Right atrium auricular region (tissue), 2 donors: ENCODE results near the gene ATP11A. TPM values are rescaled to one million over a fixed set of nuclear protein-coding genes. Genes with fewer than 3 reads are reported as not detected.
"Not testable (repeated sequence)": the region's sequence is repeated elsewhere in the genome, so short reads cannot be mapped to it uniquely, and the experiment has no call there.

ENCODE experiments used
- DNase-seq: peaks from one replicate; pipeline ENCODE4 v3.0.0-alpha.2; 2019; ENCODE audit warnings: low spot score
- H3K27ac ChIP-seq, 2 donors: fragments of 200-600 bp; sonication (generic); 1 replicate in 1 of 2; 2 replicates in 1 of 2; pipeline ENCODE4 v1.5.1; 2016 to 2019
- H3K27me3 ChIP-seq, 2 donors: fragments of 200-600 bp; sonication (generic); one replicate each; pipeline versions ENCODE4 v1.5.1 to v1.6.0; 2017 to 2019
- H3K36me3 ChIP-seq: fragments of 200-600 bp; sonication (generic); one replicate; pipeline ENCODE4 v1.5.1; 2016
- H3K4me1 ChIP-seq, 2 donors: fragments of 200-600 bp; sonication (generic); one replicate each; pipeline versions ENCODE4 v1.5.1 to v1.6.0; 2017 to 2019
- H3K4me3 ChIP-seq, 2 donors: fragments of 200-600 bp; sonication (generic); 1 replicate in 1 of 2; 2 replicates in 1 of 2; pipeline ENCODE4 v1.5.1; 2017 to 2019; ENCODE audit warnings: mild to moderate bottlenecking in 1 of 2, moderate library complexity in 1 of 2
- H3K9me3 ChIP-seq, 2 donors: fragments of 200-600 bp; sonication (generic); one replicate each; pipeline ENCODE4 v1.5.1; 2019
- CTCF ChIP-seq, 2 donors: fragments of 200-600 bp; sonication (generic); IDR thresholded peaks; one replicate each; pipeline ENCODE4 v1.5.1; 2019; ENCODE audit warnings: antibody characterized with exemption in 2 of 2
- total RNA-seq, 2 donors: library from RNA; depleted of rRNA; stranded (reverse); fragments of >200 nt; gene quantifications; one replicate each; pipeline ENCODE4 v1.1.0, GENCODE V29; 2016

Gene ATP11A
- total RNA-seq, 2 donors from 2014 or later = 31.8 to 48.6 TPM

DNA sequence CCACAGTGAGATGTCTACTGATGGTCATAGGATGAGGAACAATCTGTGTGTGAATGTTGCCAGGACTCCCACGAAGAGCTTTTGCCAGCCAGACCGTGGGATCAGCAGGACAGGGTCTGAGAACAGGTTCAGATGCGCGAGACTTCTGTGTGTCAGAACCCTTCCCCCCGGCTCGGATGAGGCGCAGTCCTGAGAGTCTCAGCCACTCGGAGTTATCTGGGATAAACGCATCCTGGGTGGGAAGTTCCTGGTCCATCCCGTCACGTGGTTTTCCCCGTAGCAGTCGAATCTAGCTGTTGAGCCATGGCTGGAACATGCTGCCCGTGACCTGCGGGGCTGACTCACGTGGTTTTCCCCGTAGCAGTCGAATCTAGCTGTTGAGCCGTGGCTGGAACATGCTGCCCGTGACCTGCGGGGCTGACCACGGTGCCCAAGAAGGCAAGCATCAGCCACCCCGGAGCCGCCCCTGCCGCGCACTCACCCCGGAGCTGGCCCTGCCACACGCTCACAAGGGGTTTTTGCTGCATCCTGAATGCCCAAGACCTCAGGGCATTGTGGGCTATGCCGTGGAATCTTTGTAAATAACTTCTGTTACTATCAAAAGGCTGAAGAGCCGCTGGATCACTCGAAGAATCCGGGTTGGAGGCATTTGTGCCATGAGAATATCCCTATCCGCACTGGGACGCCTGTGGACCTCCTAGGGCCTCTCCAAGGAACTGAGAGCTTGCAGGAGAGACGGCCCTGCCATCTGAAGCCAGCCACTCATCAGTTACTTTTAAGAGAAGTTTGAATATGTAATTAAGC, 148.4 kb downstream of the ATP11A start:
- H3K36me3 ChIP-seq = peaks cover 57% of the 10 kb centered on the region
- no peak for TF ChIP-seq CTCF (IDR thresholded peaks at IDR 0.05)

DNA sequence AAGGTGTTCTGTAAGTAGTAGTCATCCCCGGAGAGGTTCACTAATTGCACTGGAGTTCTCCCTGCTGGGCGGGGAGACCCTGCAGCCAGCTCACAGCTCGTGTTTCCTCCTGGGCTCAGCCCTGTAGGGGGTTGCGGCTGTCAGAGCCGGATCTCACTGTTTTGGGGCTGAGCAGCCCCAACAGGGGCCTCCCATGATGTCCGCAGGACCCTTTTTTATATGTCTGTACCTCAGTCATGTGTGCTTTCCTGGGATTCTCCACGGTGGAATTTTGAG, 148.9 kb downstream of the ATP11A start:
- peaks cover 52% of the 10 kb centered on the region for H3K36me3 ChIP-seq

More for the DNA sequence above, 148.4 kb downstream of the ATP11A start:
- Histone ChIP-seq H3K27me3 (no peaks in the 10 kb centered on the region), H3K27ac (no peak overlapping the region), H3K4me1 (peaks cover 0 to 28% of the 10 kb centered on the region in 2 donors), H3K4me3 (no peak overlapping the region), H3K9me3 (no peaks in the 10 kb centered on the region)
- no peak for DNase-seq

GRCh38 chr13:112839356-112840105, 149.7 kb downstream of the ATP11A start:
- H3K36me3 ChIP-seq = peaks cover 44% of the 10 kb centered on the region
- no peak overlapping the region for H3K4me3 ChIP-seq
- no peak overlapping the region for H3K27ac ChIP-seq

More for the DNA sequence above, 148.9 kb downstream of the ATP11A start:
- Histone ChIP-seq H3K9me3 (no peaks in the 10 kb centered on the region), H3K4me1 (peaks cover 0 to 28% of the 10 kb centered on the region in 2 donors), H3K4me3 (no peak overlapping the region), H3K27me3 (no peaks in the 10 kb centered on the region), H3K27ac (no peak overlapping the region)
- DNase-seq = no peak
- TF ChIP-seq CTCF (IDR thresholded peaks at IDR 0.05) = no peak

DNA sequence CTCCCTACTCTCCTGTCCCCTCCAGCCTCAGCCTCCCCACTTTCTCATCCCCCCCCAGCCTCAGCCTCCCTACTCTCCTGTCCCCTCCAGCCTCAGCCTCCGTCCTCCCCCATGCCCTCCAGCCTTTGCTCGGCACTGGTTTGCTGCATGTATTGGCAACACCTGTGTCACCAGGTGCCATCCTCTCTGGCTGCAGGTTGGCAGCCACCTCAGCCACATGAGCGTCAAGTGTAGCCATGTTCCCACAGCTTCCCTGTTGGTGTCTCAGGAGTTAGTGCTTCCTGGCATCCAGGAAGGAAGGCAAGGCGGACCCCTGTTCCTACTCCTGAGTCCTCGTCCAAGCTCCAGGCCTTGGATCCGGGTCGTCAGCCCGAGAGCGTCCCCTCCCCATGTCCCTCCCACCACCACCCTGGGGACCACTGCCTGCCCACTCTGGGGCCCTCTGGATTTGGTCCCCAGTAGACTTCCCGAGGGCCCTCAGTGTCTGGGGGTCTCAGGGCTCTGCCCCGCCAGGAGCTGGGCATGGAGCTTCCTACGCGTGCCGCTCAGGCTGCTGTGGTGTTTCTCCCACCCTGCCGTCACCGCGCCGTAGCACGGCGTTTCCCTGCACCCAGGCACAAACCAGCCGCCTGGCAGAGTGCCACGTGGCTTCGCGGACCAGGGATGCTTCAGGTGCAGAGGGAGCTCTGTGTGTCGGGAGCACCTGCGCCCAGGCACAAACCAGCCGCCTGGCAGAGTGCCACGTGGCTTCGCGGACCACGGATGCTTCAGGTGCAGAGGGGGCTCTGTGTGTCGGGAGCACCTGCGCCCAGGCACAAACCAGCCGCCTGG, 150.8 kb downstream of the ATP11A start:
- H3K4me1 ChIP-seq = peaks cover 0 to 28% of the 10 kb centered on the region in 2 donors
- TF ChIP-seq CTCF (IDR thresholded peaks at IDR 0.05) = no peak
- peaks cover 33% of the 10 kb centered on the region for H3K36me3 ChIP-seq
- DNase-seq = no peak
- H3K27me3 ChIP-seq = no peaks in the 10 kb centered on the region
- H3K27ac ChIP-seq = peak overlapping the region in 1 of 2 donors; percentile 73
- no peaks in the 10 kb centered on the region for H3K9me3 ChIP-seq
- no peak overlapping the region for H3K4me3 ChIP-seq

More at GRCh38 chr13:112839356-112840105, 149.7 kb downstream of the ATP11A start:
- Histone ChIP-seq H3K9me3 (no peaks in the 10 kb centered on the region), H3K27me3 (no peaks in the 10 kb centered on the region), H3K4me1 (peaks cover 0 to 28% of the 10 kb centered on the region in 2 donors)
- no peak for DNase-seq
- TF ChIP-seq CTCF (IDR thresholded peaks at IDR 0.05) = no peak

DNA sequence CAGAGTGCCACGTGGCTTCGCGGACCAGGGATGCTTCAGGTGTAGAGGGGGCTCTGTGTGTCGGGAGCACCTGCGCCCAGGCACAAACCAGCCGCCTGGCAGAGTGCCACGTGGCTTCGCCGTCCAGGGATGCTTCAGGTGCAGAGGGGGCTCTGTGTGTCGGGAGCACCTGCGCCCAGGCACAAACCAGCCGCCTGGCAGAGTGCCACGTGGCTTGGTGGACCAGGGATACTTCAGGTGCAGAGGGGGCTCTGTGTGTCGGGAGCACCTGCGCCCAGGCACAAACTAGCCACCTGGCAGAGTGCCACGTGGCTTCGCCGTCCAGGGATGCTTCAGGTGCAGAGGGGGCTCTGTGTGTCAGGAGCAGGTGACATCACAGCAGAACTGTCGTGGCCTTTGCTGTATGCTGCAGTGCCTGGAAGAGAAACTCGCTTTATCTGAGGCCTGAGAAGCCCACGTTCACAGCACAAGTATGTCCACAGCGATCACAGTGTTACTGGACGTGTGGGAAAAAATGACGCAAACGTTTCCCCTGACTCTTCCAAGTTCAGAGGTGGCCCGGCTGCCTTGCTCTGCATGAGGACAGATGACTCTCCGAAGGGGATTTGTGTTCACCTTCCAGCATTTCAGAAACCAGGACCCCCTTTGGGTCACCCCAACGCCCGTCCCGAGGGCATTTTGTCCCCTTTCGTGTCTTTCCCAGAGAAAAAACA, 151.6 kb downstream of the ATP11A start:
- H3K4me3 ChIP-seq, H3K27me3 ChIP-seq, H3K9me3 ChIP-seq: not testable (repeated sequence)
- H3K36me3 ChIP-seq = peaks cover 29% of the 10 kb centered on the region
- peaks cover 0 to 28% of the 10 kb centered on the region in 2 donors for H3K4me1 ChIP-seq
- peak; percentile 85 for DNase-seq
- H3K27ac ChIP-seq = peak overlapping the region; percentile 61 to 73
